Gastrocnemius medialis (tissue), 4 donors: ENCODE data around the gene CLEC2D. TPM values are rescaled to one million over a fixed set of nuclear protein-coding genes. Genes with fewer than 3 reads are reported as not detected.
A peak's percentile ranks its signal among the peaks of the same experiment; 100 is the strongest.
"Not testable (repeated sequence)": the region's sequence is repeated elsewhere in the genome, so short reads cannot be mapped to it uniquely, and the experiment has no call there.

Source experiments
- ATAC-seq, 2 donors: fragments of 150-250 bp; one replicate each; pipeline ENCODE4 v1.9.1; 2016
- DNase-seq, 2 donors: peaks; one replicate each; pipeline ENCODE4 v3.0.0-alpha.2; 2019
- H3K27ac ChIP-seq, 4 donors: fragments of 200-600 bp; sonication (generic); 1 replicate in 1 of 4; 2 replicates in 3 of 4; pipeline ENCODE4 v1.5.1; 2016 to 2018; ENCODE audit warnings: mild to moderate bottlenecking in 2 of 4, moderate library complexity in 1 of 4
- H3K27me3 ChIP-seq, 3 donors: fragments of 200-600 bp; sonication (generic) in 2 of 3; 1 replicate in 1 of 3; 2 replicates in 2 of 3; pipeline versions ENCODE4 v1.5.1 to v1.6.0; 2016 to 2019; ENCODE audit warnings: mild to moderate bottlenecking in 1 of 3, moderate library complexity in 1 of 3
- H3K36me3 ChIP-seq, 2 donors: fragments of 200-600 bp; sonication (generic) in 1 of 2; one replicate each; pipeline ENCODE4 v1.5.1; 2017 to 2018
- H3K4me1 ChIP-seq, 2 donors: fragments of 200-600 bp; sonication (generic) in 1 of 2; one replicate each; pipeline ENCODE4 v1.5.1; 2016 to 2017; ENCODE audit warnings: mild to moderate bottlenecking in 2 of 2
- H3K4me3 ChIP-seq, 4 donors: fragments of 200-600 bp; sonication (generic) in 3 of 4; 1 replicate in 1 of 4; 2 replicates in 3 of 4; pipeline ENCODE4 v1.5.1; 2016 to 2019; ENCODE audit warnings: mild to moderate bottlenecking in 2 of 4
- H3K9me3 ChIP-seq, 3 donors: fragments of 200-600 bp; sonication (generic) in 2 of 3; 1 replicate in 1 of 3; 2 replicates in 2 of 3; pipeline ENCODE4 v1.5.1; 2016 to 2019
- POLR2A ChIP-seq, 2 donors: fragments of 450-650 bp; IDR thresholded peaks; one replicate each; pipeline ENCODE4 v1.6.1; 2017; ENCODE audit warnings: antibody characterized with exemption in 2 of 2, mild to moderate bottlenecking in 2 of 2, moderate library complexity in 2 of 2
- in situ Hi-C, 4 donors: fragments of 200-750 bp; cut with MboI; loops; one replicate each; pipeline versions ENCODE4 v1.15.0 to v1.8.0; 2017; ENCODE audit warnings: low sequenced_read_pairs in 4 of 4
- intact Hi-C: fragments of 100-400 bp; cut with DNase I; formaldehyde crosslinking; loops from one replicate; pipeline ENCODE4 v1.15.1; 2023; ENCODE audit warnings: low total_unique reads
- total RNA-seq, 4 donors: library from RNA; depleted of rRNA; stranded (reverse); fragments of >200 nt; gene quantifications; one replicate each; pipeline versions ENCODE4 v1.1.0 to v1.2.3, GENCODE V29; 2016
- TF ChIP-seq, protein P1 (sequence below), 5 experiments: fragments of 450-650 bp in 3 of 5; fragments of 200-600 bp in 2 of 5; sonication (generic) in 2 of 5; IDR thresholded peaks in 4 of 5; conservative IDR thresholded peaks in 1 of 5; 1 replicate in 4 of 5; 2 replicates in 1 of 5; pipeline ENCODE4 v1.5.1; 2016 to 2019; ENCODE audit warnings: antibody characterized with exemption in 5 of 5, mild to moderate bottlenecking in 3 of 5, moderate library complexity in 3 of 5

The CLEC2D gene
- total RNA-seq, 4 donors from 2014 or later, result 0.29 to 2.1 (median 0.58) TPM

DNA sequence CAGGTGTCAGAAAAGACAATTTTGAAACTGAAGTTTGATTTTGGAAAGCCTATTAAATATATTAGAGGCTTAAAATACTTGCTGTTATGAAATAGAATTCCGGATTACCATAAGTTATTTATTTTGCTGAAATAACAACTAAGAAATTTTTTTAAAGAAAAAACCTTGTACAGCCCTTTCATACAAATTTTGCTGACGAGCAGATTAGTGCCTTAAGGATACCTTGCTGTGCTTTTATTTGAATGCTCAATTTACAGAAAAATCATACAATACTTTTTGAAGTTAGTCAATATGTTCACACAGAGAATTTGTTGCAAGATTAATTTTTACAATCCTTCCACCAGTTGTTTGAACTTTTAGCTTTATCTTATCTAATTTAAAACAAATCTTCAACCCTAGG is 29.5 kb upstream of the CLEC2D start:
- no peak for ATAC-seq
- TF ChIP-seq, protein P1, sequence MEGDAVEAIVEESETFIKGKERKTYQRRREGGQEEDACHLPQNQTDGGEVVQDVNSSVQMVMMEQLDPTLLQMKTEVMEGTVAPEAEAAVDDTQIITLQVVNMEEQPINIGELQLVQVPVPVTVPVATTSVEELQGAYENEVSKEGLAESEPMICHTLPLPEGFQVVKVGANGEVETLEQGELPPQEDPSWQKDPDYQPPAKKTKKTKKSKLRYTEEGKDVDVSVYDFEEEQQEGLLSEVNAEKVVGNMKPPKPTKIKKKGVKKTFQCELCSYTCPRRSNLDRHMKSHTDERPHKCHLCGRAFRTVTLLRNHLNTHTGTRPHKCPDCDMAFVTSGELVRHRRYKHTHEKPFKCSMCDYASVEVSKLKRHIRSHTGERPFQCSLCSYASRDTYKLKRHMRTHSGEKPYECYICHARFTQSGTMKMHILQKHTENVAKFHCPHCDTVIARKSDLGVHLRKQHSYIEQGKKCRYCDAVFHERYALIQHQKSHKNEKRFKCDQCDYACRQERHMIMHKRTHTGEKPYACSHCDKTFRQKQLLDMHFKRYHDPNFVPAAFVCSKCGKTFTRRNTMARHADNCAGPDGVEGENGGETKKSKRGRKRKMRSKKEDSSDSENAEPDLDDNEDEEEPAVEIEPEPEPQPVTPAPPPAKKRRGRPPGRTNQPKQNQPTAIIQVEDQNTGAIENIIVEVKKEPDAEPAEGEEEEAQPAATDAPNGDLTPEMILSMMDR (IDR thresholded peaks at IDR 0.05 in 4 of 5, conservative IDR thresholded peaks at IDR 0.05 in 1 of 5), result no peak
- TF ChIP-seq POLR2A (IDR thresholded peaks at IDR 0.05), result no peak
- intact Hi-C loops (no loop called here), in situ Hi-C loops (no loop called here)
- no peaks in the 10 kb centered on the region for H3K36me3 ChIP-seq
- no peaks in the 10 kb centered on the region for H3K9me3 ChIP-seq
- H3K27me3 ChIP-seq, result no peaks in the 10 kb centered on the region
- DNase-seq, result no peak
- no peak overlapping the region for H3K4me3 ChIP-seq
- no peak overlapping the region for H3K27ac ChIP-seq
- H3K4me1 ChIP-seq, result no peaks in the 10 kb centered on the region

DNA sequence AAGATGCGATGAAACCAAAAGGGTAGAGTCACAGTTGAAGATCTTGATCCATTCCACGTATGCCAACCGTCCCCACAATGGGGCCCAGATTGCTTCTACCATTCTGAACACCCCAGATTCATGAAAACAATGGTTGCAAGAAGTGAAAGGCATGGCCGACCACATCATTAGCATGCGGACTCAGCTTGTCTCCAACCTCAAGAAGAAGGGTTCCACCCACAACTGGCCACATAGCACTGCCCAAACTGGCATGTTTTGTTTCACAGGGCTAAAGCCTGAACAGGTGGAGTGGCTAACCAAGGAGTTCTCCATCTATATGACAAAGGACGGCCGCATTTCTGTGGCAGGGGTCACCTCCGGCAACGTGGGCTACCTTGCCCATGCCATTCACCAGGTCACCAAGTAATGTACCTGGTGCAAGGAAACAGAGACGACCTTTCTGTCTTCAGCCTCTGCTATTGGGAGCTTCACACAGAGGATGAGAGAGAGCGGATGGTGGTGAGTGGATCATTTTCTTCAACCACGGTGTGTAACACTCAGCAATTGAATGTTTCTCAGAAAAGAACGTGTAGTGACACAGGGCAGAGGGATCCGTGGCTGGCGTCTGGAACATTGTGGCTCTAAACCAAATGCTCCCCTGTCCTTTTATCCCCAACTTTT is 26.8 kb upstream of the CLEC2D start:
- TF ChIP-seq, protein P1 (IDR thresholded peaks at IDR 0.05 in 4 of 5, conservative IDR thresholded peaks at IDR 0.05 in 1 of 5), result no peak
- TF ChIP-seq POLR2A (IDR thresholded peaks at IDR 0.05), result no peak
- Histone ChIP-seq H3K4me3 (no peak overlapping the region), H3K27me3 (no peaks in the 10 kb centered on the region), H3K4me1 (peaks cover 6 to 7% of the 10 kb centered on the region in 2 donors), H3K9me3 (no peaks in the 10 kb centered on the region), H3K27ac (no peak overlapping the region), H3K36me3 (no peaks in the 10 kb centered on the region)
- DNase-seq, result no peak
- in situ Hi-C loops, result no loop called here
- no peak for ATAC-seq
- intact Hi-C loops, result no loop called here

DNA sequence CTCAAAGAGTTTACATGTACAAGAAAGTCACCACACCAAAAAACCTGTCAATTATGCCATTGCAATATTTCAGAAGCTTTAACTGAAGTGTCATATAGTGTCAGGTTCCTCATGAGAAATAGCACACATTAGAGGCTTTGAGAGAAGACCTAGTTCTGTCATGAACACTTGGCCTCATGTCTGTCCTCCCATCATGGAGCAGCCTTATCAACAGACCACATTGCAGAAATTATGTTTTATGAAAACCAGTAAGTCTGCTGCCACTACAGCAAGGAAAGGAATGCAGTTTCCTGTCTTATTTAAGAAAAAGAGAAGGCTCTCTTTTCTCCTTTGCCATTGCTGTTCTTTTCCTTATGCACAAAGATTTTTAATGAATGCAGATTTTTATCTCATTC is 26.2 kb upstream of the CLEC2D start:
- Histone ChIP-seq H3K27ac (no peak overlapping the region), H3K4me3 (no peak overlapping the region), H3K9me3 (no peaks in the 10 kb centered on the region), H3K4me1 (peaks cover 6 to 7% of the 10 kb centered on the region in 2 donors), H3K27me3 (no peaks in the 10 kb centered on the region), H3K36me3 (no peaks in the 10 kb centered on the region)
- in situ Hi-C loops (no loop called here), intact Hi-C loops (no loop called here)
- DNase-seq, result no peak
- ATAC-seq, result no peak
- TF ChIP-seq, protein P1 (IDR thresholded peaks at IDR 0.05 in 4 of 5, conservative IDR thresholded peaks at IDR 0.05 in 1 of 5), result no peak
- TF ChIP-seq POLR2A (IDR thresholded peaks at IDR 0.05), result no peak

DNA sequence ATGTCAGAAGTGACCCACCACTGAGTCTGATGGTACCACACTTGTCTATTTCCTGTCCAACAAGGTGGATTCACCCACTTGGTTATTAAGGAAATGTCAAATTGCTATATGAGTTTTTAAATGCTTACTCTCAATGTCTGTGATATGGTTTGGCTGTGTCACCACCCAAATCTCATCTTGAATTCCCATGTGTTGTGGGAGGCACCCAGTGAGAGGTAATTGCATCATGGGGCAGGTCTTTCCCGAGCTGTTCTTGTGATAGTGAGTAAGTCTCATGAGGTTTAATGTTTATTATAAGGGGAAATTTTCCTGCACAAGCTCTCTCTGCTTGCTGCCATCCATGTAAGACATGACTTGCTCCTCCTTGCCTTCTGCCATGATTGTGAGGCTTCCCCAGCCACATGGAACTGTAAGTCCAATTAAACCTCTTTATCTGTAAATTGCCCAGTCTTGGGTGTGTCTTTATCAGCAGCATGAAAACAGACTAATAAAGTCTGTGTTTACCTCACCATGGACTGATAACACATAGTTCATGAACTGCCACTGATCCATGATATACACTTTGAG is 24.4 kb upstream of the CLEC2D start:
- H3K9me3 ChIP-seq, H3K27me3 ChIP-seq, H3K4me3 ChIP-seq, intact Hi-C loops, H3K27ac ChIP-seq, ATAC-seq, DNase-seq, in situ Hi-C loops, H3K36me3 ChIP-seq: not testable (repeated sequence)
- peaks cover 14 to 15% of the 10 kb centered on the region in 2 donors for H3K4me1 ChIP-seq

DNA sequence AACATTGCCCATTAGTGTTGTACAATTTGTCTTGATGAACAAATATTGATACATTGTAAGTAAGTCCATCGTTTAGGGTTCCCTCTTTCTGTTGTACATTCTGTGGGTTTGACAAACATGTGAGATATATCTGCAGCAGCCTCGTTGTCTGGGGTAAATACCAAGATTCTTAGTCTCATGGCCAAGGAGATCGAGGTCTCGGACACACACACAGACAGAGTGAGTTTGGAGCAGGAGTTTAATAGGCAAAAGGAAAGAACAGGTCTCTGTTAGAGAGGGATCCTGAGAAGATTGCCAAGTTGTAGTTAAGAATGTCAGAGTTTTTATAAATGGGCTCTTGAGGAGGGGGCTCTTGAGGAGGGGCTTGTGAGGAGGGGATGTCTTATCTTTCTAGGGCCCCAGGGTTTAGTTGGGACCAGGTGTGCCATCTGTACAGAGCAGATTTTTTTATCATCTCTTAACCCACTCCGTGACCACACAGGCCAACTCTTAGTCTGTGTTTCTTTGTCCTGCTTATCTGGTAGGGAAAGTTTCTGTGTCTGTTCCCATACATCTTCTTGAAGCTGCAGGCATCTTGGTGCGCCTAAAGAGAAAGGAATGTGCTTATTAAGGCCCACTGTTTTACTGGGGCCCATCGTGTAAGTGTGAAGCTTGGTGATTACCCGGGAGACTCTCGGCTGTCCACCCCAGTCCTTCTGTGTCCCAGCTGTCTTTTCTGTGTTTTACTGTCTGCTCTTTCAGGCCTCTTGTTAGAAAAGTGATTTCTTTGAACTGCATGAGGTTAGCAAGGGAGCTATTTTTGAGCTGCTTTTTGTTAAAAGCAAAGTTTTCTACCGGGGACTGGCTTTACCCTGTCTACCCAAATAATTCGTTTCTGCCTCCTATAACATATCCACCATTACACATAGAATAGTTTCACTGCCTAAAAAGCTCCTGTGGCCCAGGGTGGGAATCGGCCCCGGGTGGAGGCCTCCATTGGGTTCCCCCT is 22.4 kb upstream of the CLEC2D start:
- DNase-seq (no peak), ATAC-seq (no peak)
- Histone ChIP-seq H3K27me3 (no peaks in the 10 kb centered on the region), H3K4me1 (peaks cover 15 to 25% of the 10 kb centered on the region in 2 donors), H3K27ac (peak overlapping the region; percentile 71 to 85 (median 82)), H3K9me3 (no peaks in the 10 kb centered on the region), H3K36me3 (no peaks in the 10 kb centered on the region), H3K4me3 (peak overlapping the region; percentile 65 to 77 (median 76))
- in situ Hi-C loops (no loop called here), intact Hi-C loops (no loop called here)
- TF ChIP-seq, protein P1 (IDR thresholded peaks at IDR 0.05 in 4 of 5, conservative IDR thresholded peaks at IDR 0.05 in 1 of 5), result no peak
- no peak for TF ChIP-seq POLR2A (IDR thresholded peaks at IDR 0.05)
